Stimulated activated CD8-positive, alpha-beta memory T cell treated with anti-CD3 and anti-CD28 coated beads, Interleukin-7, amount 100 ng/mL, for 48 hours (primary cell): ENCODE measurements around the gene ASCC3.

ENCODE experiments used
- DNase-seq, 2 donors: peaks; one replicate each; pipeline ENCODE4 v3.0.0-alpha.2; 2020; ENCODE audit warnings: low read depth in 1 of 2; ENCODE audit errors: extremely low read depth in 1 of 2

The ASCC3 gene

GRCh38 chr6:100512203-100512862 lies 368.8 kb downstream of the ASCC3 start:
- no peak for DNase-seq

GRCh38 chr6:100509101-100509500 lies 372.0 kb downstream of the ASCC3 start:
- DNase-seq = no peak

- no peak for DNase-seq
Measured at GRCh38 chr6:100506651-100507050, 374.5 kb downstream of the ASCC3 start.

- DNase-seq = no peak
Measured at GRCh38 chr6:100504786-100505737, 376.1 kb downstream of the ASCC3 start.

GRCh38 chr6:100503043-100503705 lies 378.0 kb downstream of the ASCC3 start:
- no peak for DNase-seq

- DNase-seq = no peak
Measured at GRCh38 chr6:100493206-100493888, 387.8 kb downstream of the ASCC3 start.

- no peak for DNase-seq
Measured at GRCh38 chr6:100491952-100492670, 389.0 kb downstream of the ASCC3 start.

- no peak for DNase-seq
Measured at GRCh38 chr6:100490065-100490464, 391.1 kb downstream of the ASCC3 start.

- DNase-seq = no peak
Measured at GRCh38 chr6:100488244-100488643, 392.9 kb downstream of the ASCC3 start.

- no peak for DNase-seq
Measured at GRCh38 chr6:100487638-100488037, 393.5 kb downstream of the ASCC3 start.

GRCh38 chr6:100485268-100485667 lies 395.9 kb downstream of the ASCC3 start:
- no peak for DNase-seq

- no peak for DNase-seq
Measured at GRCh38 chr6:100484474-100484873, 396.7 kb downstream of the ASCC3 start.

GRCh38 chr6:100482698-100483097 lies 398.4 kb downstream of the ASCC3 start:
- DNase-seq = no peak

- no peak for DNase-seq
Measured at GRCh38 chr6:100479179-100480035, 401.7 kb downstream of the ASCC3 start.

- no peak for DNase-seq
Measured at GRCh38 chr6:100475554-100476320, 405.4 kb downstream of the ASCC3 start.

GRCh38 chr6:100473182-100473581 lies 407.9 kb downstream of the ASCC3 start:
- no peak for DNase-seq

GRCh38 chr6:100472674-100473073 lies 408.5 kb downstream of the ASCC3 start:
- peak in 1 of 2 donors; percentile 36 for DNase-seq

- DNase-seq = no peak
Measured at GRCh38 chr6:100470422-100471120, 410.6 kb downstream of the ASCC3 start.
